HL-60 (cell line): ENCODE results near the gene LGALS12.

Experiments used
- GABPA ChIP-seq: IDR thresholded peaks from 2 replicates; pipeline ENCODE4 v1.6.1; 2012; ENCODE audit warnings: low read depth
- POLR2AphosphoS5 ChIP-seq: IDR thresholded peaks from 2 replicates; pipeline ENCODE4 v1.6.1; 2012; ENCODE audit warnings: low read depth
- SPI1 ChIP-seq: IDR thresholded peaks from 2 replicates; pipeline ENCODE4 v1.6.1; 2012; ENCODE audit warnings: low read depth, mild to moderate bottlenecking, borderline replicate concordance
- TF ChIP-seq, protein P1 (sequence below): IDR thresholded peaks from one replicate; pipeline ENCODE4 v1.5.1; 2011; ENCODE audit warnings: low read length, control low read depth, inconsistent platforms; ENCODE audit not compliant: insufficient read depth

DNA sequence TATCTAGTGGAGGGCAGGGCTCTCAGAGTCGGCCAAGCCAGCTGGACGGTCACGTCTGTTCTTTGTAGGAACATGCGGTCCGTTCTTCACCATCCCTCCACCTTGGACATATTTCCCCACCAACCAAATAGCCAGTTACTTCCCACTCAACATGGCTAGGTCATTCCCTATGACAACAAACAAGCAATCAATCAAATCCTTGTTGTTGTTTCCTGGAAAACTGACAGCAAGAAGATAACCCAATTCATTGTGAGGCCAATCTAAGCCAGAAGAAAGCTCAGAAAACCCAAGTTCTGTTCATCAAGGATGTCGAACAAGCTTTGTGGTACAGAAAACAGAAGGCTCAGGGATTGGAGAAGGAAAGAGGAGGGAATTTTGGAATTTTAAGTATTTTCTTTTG lies 25.8 kb upstream of the LGALS12 start:
- TF ChIP-seq, protein P1, sequence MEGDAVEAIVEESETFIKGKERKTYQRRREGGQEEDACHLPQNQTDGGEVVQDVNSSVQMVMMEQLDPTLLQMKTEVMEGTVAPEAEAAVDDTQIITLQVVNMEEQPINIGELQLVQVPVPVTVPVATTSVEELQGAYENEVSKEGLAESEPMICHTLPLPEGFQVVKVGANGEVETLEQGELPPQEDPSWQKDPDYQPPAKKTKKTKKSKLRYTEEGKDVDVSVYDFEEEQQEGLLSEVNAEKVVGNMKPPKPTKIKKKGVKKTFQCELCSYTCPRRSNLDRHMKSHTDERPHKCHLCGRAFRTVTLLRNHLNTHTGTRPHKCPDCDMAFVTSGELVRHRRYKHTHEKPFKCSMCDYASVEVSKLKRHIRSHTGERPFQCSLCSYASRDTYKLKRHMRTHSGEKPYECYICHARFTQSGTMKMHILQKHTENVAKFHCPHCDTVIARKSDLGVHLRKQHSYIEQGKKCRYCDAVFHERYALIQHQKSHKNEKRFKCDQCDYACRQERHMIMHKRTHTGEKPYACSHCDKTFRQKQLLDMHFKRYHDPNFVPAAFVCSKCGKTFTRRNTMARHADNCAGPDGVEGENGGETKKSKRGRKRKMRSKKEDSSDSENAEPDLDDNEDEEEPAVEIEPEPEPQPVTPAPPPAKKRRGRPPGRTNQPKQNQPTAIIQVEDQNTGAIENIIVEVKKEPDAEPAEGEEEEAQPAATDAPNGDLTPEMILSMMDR, result no peak
- TF ChIP-seq SPI1, result no peak
- no peak for TF ChIP-seq POLR2AphosphoS5
- no peak for TF ChIP-seq GABPA
